Upper lobe of right lung (tissue), 1 donor: ENCODE measurements around the gene ELAPOR1. TPM values are rescaled to one million over a fixed set of nuclear protein-coding genes. Genes with fewer than 3 reads are reported as not detected.

Source experiments
- ATAC-seq: fragments of 200-7000 bp; cut with Tn5 transposase; one replicate; pipeline ENCODE4 v1.9.1; 2020; ENCODE audit warnings: mild to moderate bottlenecking, moderate library complexity
- DNase-seq: peaks from one replicate; pipeline ENCODE4 v3.0.0-alpha.2; 2020
- H3K27ac ChIP-seq: fragments of 200-600 bp; one replicate; pipeline ENCODE4 v1.8.0; 2022
- H3K27me3 ChIP-seq: fragments of 200-600 bp; one replicate; pipeline ENCODE4 v1.8.0; 2022; ENCODE audit warnings: mild to moderate bottlenecking
- H3K36me3 ChIP-seq: fragments of 200-600 bp; one replicate; pipeline ENCODE4 v1.8.0; 2022
- H3K4me1 ChIP-seq: fragments of 200-600 bp; one replicate; pipeline ENCODE4 v1.8.0; 2022
- H3K4me3 ChIP-seq: fragments of 200-600 bp; one replicate; pipeline ENCODE4 v1.8.0; 2022; ENCODE audit warnings: mild to moderate bottlenecking
- H3K9me3 ChIP-seq: fragments of 200-600 bp; one replicate; pipeline ENCODE4 v1.8.0; 2022
- intact Hi-C: fragments of 100-400 bp; cut with DNase I; formaldehyde crosslinking; loops from one replicate; pipeline ENCODE4 v1.11.0; 2022
- total RNA-seq: library from RNA; stranded (reverse); fragmentation: NEBNext Ultra II Directional; extraction: Animal tissue kit (Norgen Biotek cat#: 25700); gene quantifications from one replicate; pipeline ENCODE4 v1.2.1, GENCODE V29; 2021
- TF ChIP-seq, protein P1 (sequence below): fragments of 200-600 bp; IDR thresholded peaks from one replicate; pipeline ENCODE4 v1.8.0; 2022; ENCODE audit warnings: antibody characterized with exemption
- donor health status: DM: no; HTN: yes; CAD: no; lungs with severe emphysema.

ELAPOR1 gene
- total RNA-seq, 1 donor from 2014 or later: 5.6 TPM

DNA sequence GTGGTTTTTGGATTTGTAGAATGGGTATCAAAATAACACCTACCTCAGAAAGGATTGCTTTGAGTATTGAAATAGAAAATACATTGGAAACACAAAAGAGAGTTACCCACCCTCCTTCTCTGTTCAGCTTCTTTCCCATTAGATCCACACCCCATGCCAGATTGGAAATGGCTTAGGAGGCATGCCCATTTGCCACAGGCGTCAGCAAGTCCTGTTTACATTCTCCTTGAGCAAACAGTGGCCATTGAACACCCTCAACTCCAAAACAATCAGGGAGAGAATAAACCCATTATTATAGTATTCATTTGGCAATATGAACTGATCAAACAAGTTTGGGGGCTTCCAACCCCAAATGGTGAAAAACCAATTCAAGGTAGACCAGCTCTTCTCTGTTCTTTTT, 2.4 kb downstream of the ELAPOR1 start:
- Histone ChIP-seq H3K4me3 (no peak overlapping the region), H3K27ac (no peak overlapping the region), H3K9me3 (no peaks in the 10 kb centered on the region), H3K27me3 (peaks cover 40% of the 10 kb centered on the region), H3K4me1 (peaks cover 19% of the 10 kb centered on the region), H3K36me3 (no peaks in the 10 kb centered on the region)
- DNase-seq: no peak
- ATAC-seq: no peak
- TF ChIP-seq, protein P1, sequence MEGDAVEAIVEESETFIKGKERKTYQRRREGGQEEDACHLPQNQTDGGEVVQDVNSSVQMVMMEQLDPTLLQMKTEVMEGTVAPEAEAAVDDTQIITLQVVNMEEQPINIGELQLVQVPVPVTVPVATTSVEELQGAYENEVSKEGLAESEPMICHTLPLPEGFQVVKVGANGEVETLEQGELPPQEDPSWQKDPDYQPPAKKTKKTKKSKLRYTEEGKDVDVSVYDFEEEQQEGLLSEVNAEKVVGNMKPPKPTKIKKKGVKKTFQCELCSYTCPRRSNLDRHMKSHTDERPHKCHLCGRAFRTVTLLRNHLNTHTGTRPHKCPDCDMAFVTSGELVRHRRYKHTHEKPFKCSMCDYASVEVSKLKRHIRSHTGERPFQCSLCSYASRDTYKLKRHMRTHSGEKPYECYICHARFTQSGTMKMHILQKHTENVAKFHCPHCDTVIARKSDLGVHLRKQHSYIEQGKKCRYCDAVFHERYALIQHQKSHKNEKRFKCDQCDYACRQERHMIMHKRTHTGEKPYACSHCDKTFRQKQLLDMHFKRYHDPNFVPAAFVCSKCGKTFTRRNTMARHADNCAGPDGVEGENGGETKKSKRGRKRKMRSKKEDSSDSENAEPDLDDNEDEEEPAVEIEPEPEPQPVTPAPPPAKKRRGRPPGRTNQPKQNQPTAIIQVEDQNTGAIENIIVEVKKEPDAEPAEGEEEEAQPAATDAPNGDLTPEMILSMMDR: no peak
- intact Hi-C loops: no loop called here

DNA sequence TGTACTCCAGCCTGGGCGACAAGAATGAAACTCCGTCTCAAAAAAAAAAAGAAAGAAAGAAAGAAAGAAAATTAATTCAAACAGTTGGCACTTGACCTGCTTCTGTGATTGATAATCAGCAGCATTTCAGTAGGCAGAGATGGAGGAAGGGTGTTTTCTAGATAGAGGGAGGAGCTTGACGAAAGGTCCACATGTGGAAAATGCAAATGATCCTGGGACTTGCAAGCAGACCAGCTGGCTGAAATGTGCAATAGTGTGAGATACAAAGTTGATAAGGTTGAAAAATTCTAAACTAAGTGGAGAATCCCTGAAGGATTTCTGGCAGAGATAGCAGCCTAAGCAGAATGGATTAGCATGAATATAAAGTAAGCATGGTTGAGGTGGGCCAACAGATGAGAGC, 4.2 kb downstream of the ELAPOR1 start:
- Histone ChIP-seq H3K36me3 (no peaks in the 10 kb centered on the region), H3K4me1 (peaks cover 10% of the 10 kb centered on the region), H3K27me3 (peaks cover 40% of the 10 kb centered on the region), H3K27ac (no peak overlapping the region), H3K9me3 (no peaks in the 10 kb centered on the region), H3K4me3 (no peak overlapping the region)
- TF ChIP-seq, protein P1: no peak
- intact Hi-C loops: no loop called here
- DNase-seq (no peak), ATAC-seq (no peak)

DNA sequence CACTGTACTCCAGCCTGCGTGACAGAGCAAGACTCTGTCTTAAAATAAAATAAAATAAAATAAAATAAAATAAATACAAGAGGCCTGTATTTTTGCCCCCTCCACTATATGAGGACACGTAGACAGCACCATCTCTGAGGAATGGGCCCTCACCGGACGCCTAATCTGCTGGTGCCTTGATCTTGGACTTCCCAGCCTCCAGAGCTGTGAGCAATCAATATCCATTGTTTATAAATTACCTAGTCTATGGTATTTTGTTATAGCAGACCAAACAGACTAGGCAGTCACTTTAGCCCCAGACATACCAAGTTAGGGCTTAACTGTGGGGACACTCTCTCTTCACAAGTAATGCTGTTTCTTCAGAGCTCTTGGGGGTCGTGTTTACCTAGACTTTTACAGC, 6.4 kb downstream of the ELAPOR1 start:
- H3K4me3 ChIP-seq: no peak overlapping the region
- H3K36me3 ChIP-seq: no peaks in the 10 kb centered on the region
- H3K4me1 ChIP-seq: no peaks in the 10 kb centered on the region
- no peak overlapping the region for H3K27ac ChIP-seq
- H3K27me3 ChIP-seq: peaks cover 21% of the 10 kb centered on the region
- ATAC-seq: no peak
- no peaks in the 10 kb centered on the region for H3K9me3 ChIP-seq
- TF ChIP-seq, protein P1: no peak
- intact Hi-C loops: no loop called here
- no peak for DNase-seq

DNA sequence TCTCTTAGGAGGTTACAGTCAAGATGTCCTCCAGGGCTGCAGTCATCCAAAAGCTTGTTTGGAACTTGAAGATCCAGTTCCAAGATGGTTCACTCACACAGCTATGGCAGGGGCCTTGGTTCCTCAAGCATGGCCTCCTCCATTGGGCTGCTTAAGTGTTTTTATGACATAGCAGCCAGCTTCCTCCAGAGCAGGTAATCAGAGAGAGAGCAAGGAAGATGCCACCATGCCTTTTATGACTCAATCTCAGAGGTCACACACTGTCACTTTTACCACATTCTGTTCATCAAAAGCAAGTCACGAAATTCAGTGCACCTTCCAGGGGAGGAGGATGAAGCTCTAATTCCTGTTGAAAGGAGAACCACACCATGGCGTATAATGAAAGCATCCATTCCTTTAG, 17.1 kb downstream of the ELAPOR1 start:
- no peaks in the 10 kb centered on the region for H3K36me3 ChIP-seq
- DNase-seq (no peak), ATAC-seq (no peak)
- H3K27me3 ChIP-seq: no peaks in the 10 kb centered on the region
- no peaks in the 10 kb centered on the region for H3K9me3 ChIP-seq
- H3K4me1 ChIP-seq: peaks cover 6% of the 10 kb centered on the region
- intact Hi-C loops: no loop called here
- H3K27ac ChIP-seq: no peak overlapping the region
- TF ChIP-seq, protein P1: no peak
- no peak overlapping the region for H3K4me3 ChIP-seq

DNA sequence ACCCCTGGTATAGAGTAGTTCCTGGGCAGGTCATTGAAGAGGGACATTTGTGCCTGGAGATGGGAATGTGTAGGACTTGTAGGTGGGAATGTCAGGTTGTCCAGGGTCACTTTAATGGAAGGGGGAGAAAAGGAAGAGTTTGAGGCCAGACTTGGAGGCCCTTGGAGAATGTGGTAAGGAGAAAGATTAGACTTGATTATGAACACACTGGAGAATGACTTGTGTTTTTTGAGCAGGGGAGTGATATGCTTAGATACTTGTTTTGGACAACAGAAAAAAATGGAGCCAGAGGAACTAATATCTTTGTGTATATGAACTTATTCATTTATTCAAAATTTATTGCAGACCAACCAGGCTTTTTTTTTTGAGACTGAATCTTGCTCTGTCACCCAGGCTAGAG, 17.9 kb downstream of the ELAPOR1 start:
- no peaks in the 10 kb centered on the region for H3K27me3 ChIP-seq
- no peak overlapping the region for H3K4me3 ChIP-seq
- H3K4me1 ChIP-seq: peaks cover 6% of the 10 kb centered on the region
- H3K36me3 ChIP-seq: no peaks in the 10 kb centered on the region
- ATAC-seq: no peak
- no peak for DNase-seq
- H3K9me3 ChIP-seq: no peaks in the 10 kb centered on the region
- intact Hi-C loops: no loop called here
- TF ChIP-seq, protein P1: no peak
- no peak overlapping the region for H3K27ac ChIP-seq

DNA sequence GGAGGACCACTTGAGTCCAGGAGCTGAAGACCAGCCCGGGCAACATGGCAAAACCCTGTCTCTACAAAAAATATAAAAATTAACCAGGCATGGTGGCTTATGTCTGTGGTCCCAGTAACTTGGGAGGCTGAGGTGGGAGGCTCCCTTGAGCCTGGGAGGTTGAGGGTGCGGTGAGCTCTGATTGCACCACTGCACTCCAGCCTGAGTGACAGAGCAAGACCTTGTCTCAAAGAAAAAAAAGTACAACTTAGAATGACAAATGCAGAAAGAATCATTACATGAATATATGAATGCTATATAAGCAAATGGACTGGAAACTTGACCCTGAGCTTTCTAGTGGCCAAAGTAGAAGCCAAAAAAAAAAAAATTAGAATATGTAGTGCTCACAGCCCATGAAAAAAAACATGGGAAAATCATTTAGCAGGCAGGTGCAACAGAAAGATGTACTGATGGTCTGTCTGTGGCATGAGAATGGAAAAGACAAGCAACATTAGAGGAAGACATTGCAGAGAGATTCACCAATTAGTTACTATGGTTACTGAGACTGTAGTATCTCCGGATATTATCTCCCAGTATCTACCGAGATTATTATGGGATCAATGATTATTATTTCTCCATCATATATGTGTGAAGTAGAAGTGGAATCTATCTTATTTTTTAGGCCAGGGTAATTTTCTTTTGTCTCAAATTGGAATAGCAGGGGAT, 19.2 kb downstream of the ELAPOR1 start:
- Histone ChIP-seq H3K36me3 (no peaks in the 10 kb centered on the region), H3K27me3 (no peaks in the 10 kb centered on the region), H3K4me1 (peaks cover 6% of the 10 kb centered on the region), H3K27ac (no peak overlapping the region), H3K4me3 (no peak overlapping the region), H3K9me3 (no peaks in the 10 kb centered on the region)
- intact Hi-C loops: no loop called here
- TF ChIP-seq, protein P1: no peak
- no peak for DNase-seq
- ATAC-seq: no peak
